Activated CD4-positive, CD25-positive, alpha-beta regulatory T cell (primary cell): ENCODE measurements around the gene ZNF107.
"Not testable (repeated sequence)": the region's sequence is repeated elsewhere in the genome, so short reads cannot be mapped to it uniquely, and the experiment has no call there.

Experiments used
- DNase-seq, 4 experiments: peaks; one replicate each; lab custom pipeline; 2025; lab: John Stamatoyannopoulos, UW

Gene ZNF107

DNA sequence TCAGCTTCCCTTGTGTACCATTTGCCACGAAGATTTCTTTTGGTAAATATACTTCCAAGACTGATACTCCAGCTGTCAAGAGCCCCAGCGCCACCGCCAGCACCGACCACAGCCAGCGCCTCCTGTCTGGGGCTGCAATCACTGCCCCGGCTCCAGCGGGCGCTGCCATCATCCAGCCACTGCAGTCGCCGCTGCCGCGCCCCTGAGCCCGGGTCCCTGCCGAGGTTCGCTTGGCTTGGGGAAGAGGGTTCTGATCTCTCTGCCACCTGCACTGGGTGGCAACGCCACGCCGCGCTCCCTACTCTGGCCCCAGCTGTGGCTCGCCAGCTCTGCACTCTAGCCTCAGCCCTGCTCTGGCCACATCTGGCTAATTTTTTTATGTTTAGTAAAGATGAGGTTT, 70.6 kb downstream of the ZNF107 start:
- no peak for DNase-seq

DNA sequence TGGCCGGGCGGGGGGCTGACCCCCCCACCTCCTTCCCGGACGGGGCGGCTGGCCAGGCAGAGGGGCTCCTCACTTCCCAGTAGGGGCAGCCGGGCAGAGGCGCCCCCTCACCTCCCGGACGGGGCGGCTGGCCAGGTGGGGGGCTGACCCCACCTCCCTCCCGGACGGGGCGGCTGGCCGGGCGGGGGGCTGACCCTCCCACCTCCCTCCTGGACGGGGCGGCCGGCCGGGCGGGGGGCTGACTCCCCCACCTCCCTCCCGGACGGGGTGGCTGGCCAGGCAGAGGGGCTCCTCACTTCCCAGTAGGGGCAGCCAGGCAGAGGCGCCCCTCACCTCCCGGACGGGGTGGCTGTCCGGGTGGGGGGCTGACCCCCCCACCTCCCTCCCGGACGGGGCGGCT, 72.5 kb downstream of the ZNF107 start:
- DNase-seq = not testable (repeated sequence)

DNA sequence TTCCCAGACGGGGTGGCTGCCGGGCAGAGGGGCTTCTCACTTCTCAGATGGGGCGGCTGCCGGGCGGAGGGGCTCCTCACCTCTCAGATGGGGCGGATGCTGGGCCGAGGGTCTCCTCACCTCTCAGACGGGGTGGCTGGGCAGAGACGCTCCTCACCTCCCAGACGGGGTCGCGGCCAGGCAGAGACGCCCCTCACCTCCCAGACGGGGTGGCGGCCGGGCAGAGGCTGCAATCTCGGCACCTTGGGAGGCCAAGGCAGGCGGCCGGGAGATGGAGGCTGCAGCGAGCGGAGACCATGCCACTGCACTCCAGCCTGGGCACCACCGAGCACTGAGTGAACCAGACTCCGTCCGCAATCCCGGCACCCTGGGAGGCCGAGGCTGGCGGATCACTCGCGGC, 73.0 kb downstream of the ZNF107 start:
- not testable (repeated sequence) for DNase-seq

DNA sequence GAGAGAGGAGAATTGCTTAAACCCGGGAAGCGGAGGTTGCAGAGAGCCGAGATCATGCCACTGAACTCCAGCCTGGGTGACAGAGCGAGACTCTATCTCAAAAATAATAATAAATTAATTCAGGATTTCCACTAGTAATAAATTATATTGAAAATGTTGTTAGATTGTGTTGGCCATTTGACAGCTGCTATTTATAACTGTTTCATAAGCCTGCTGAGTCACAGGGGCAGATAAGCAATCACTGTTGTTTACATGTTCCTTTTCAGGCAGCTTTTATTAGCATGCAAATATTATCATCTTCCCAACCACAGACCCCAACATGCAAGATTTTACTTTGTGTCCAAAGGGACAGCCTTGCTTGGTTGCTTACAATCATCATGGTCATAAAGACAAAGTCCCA, 78.7 kb downstream of the ZNF107 start:
- DNase-seq = no peak

GRCh38 chr7:64747802-64748201, 81.9 kb downstream of the ZNF107 start:
- DNase-seq = no peak

GRCh38 chr7:64753032-64753431, 87.1 kb downstream of the ZNF107 start:
- DNase-seq = no peak

DNA sequence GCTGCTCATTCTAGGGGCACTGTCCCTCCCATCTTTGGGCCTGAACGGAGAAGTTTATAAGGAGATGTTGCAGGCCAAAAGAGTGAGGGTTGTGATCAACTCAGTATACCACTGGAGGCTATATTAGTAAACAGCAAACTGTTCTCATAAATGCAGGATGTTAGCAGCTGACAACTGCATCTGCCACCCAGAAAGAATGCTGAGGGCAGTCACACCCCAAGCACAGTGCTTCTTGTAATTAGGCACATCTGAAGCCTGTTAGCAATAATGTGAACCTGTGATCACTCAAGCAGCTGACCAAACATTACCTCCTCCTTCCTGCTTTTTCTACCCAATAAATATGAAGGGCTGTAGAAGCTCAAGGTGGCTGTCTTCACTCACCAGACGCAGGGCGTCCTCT, 89.9 kb downstream of the ZNF107 start:
- DNase-seq = no peak

DNA sequence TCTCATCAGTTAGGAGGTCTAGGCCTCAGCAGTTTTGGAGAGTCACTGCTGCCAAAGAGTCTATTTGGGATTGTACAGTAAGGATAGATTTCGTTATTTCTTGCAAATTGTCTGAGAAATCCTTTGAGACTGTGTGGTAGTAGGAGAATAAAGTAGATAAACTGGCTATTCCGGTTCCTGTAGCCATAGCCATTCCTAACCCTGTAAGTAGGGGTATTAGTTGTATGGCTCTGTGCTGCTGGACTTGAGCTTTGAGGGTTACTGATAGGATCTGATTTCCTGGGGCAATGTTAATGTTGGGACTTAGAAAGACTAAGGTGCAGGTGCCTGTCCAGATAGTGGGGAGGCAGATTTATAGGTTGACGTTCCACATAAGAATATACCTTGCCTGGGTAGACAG, 92.2 kb downstream of the ZNF107 start:
- DNase-seq = no peak
